ENCODE data around the gene RNF213. TPM values are rescaled to one million over a fixed set of nuclear protein-coding genes. Genes with fewer than 3 reads are reported as not detected.

Gene RNF213
- total RNA-seq, 1 experiment from 2014 or later = 44.5 TPM

DNA sequence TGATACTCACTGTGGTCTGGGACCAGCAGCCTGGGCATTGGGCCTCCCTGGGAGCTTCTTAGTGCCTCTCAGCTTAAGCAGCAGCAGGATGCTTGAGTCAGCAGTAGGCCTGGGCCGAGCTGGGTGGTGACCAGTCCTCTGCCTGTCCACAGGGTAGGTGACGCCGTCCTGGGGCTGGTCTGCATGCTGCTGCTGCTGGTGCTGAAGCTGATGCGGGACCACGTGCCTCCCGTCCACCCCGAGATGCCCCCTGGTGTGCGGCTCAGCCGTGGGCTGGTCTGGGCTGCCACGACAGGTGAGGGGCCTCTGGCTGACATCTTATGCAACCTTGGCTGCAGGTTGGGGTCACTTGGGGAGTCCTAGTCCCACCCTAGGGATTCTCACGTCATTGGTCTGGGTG is 33.0 kb upstream of the RNF213 start:
- DNase-seq (ENCODE audit: low read depth, low spot score) (no peak), ATAC-seq (no peak)
- CTCF ChIA-PET = no interaction called here
- POLR2A ChIA-PET = no interaction called here
- Histone ChIP-seq H4K20me1 (ENCODE audit: insufficient read depth) (no peaks in the 10 kb centered on the region), H3K4me2 (ENCODE audit: low read length) (no peak overlapping the region), H3K27ac (ENCODE audit: low read depth, low read length) (no peak overlapping the region), H2AFZ (ENCODE audit: low read depth, low read length, poor library complexity, severe bottlenecking) (no peak overlapping the region), H3K9me2 (ENCODE audit: insufficient read depth) (no peaks in the 10 kb centered on the region), H3K4me1 (ENCODE audit: control insufficient read depth in 1 of 2, insufficient read depth in 2 of 2, low read length in 2 of 2) (no peaks in the 10 kb centered on the region), H3K79me2 (ENCODE audit: insufficient read depth, low read length) (no peaks in the 10 kb centered on the region), H3K9ac (ENCODE audit: low read length) (no peak overlapping the region), H3K9me3 (ENCODE audit: control insufficient read depth in 1 of 2, insufficient read depth in 1 of 2, low read depth in 1 of 2, low read length in 2 of 2) (peaks cover 6 to 9% of the 10 kb centered on the region in 2 experiments; a peak in 2 of 4 replicates), H3K4me3 (replicated peaks in 1 of 2; ENCODE audit: low read depth in 1 of 2, low read length in 2 of 2) (no peak overlapping the region), H3K27me3 (ENCODE audit: insufficient read depth, low read length) (no peaks in the 10 kb centered on the region), H3K36me3 (ENCODE audit: control insufficient read depth in 1 of 2, insufficient read depth in 2 of 2, low read length in 2 of 2) (no peaks in the 10 kb centered on the region; a peak in 1 of 4 replicates)
- no peak for TF ChIP-seq EGR1 (IDR thresholded peaks at IDR 0.05; ENCODE audit: low read depth)
- TF ChIP-seq TCF7L2 (IDR thresholded peaks at IDR 0.05; ENCODE audit: borderline replicate concordance, extremely low read depth, insufficient read depth, insufficient read length) = no peak
- TF ChIP-seq, protein P1, sequence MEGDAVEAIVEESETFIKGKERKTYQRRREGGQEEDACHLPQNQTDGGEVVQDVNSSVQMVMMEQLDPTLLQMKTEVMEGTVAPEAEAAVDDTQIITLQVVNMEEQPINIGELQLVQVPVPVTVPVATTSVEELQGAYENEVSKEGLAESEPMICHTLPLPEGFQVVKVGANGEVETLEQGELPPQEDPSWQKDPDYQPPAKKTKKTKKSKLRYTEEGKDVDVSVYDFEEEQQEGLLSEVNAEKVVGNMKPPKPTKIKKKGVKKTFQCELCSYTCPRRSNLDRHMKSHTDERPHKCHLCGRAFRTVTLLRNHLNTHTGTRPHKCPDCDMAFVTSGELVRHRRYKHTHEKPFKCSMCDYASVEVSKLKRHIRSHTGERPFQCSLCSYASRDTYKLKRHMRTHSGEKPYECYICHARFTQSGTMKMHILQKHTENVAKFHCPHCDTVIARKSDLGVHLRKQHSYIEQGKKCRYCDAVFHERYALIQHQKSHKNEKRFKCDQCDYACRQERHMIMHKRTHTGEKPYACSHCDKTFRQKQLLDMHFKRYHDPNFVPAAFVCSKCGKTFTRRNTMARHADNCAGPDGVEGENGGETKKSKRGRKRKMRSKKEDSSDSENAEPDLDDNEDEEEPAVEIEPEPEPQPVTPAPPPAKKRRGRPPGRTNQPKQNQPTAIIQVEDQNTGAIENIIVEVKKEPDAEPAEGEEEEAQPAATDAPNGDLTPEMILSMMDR (IDR thresholded peaks at IDR 0.05 in 2 of 3, conservative IDR thresholded peaks at IDR 0.05 in 1 of 3; ENCODE audit: borderline replicate concordance in 1 of 3, insufficient read depth in 1 of 3, low read depth in 2 of 3, low read length in 2 of 3) = no peak
- RAD21 ChIA-PET (ENCODE audit: low non-redundant PET in 1 of 2, low total read pairs in 2 of 2, uncharacterized antibody in 2 of 2, unreplicated experiment in 2 of 2) = no interaction called here
- no TSS peak for BruUV-seq (replicated peaks)
- intact Hi-C loops (cut with micrococcal nuclease) = no loop called here

GRCh38 chr17:80228477-80228876 is 32.2 kb upstream of the RNF213 start:
- CTCF ChIA-PET = no interaction called here
- H3K27ac ChIP-seq (ENCODE audit: low read depth, low read length) = no peak overlapping the region
- H3K9ac ChIP-seq (ENCODE audit: low read length) = no peak overlapping the region
- no peak overlapping the region for H2AFZ ChIP-seq (ENCODE audit: low read depth, low read length, poor library complexity, severe bottlenecking)
- POLR2A ChIA-PET = no interaction called here
- H3K27me3 ChIP-seq (ENCODE audit: insufficient read depth, low read length) = no peaks in the 10 kb centered on the region
- no peak overlapping the region for H3K4me2 ChIP-seq (ENCODE audit: low read length)
- peaks cover 13 to 16% of the 10 kb centered on the region in 2 experiments; a peak in 2 of 4 replicates for H3K9me3 ChIP-seq (ENCODE audit: control insufficient read depth in 1 of 2, insufficient read depth in 1 of 2, low read depth in 1 of 2, low read length in 2 of 2)
- H3K36me3 ChIP-seq (ENCODE audit: control insufficient read depth in 1 of 2, insufficient read depth in 2 of 2, low read length in 2 of 2) = peaks cover 0 to 4% of the 10 kb centered on the region in 2 experiments; a peak in 2 of 4 replicates
- DNase-seq (ENCODE audit: low read depth, low spot score) (no peak), ATAC-seq (no peak)
- BruUV-seq (replicated peaks) = no TSS peak
- intact Hi-C loops (cut with micrococcal nuclease) = no loop called here
- H4K20me1 ChIP-seq (ENCODE audit: insufficient read depth) = no peaks in the 10 kb centered on the region
- no peak overlapping the region for H3K4me3 ChIP-seq (replicated peaks in 1 of 2; ENCODE audit: low read depth in 1 of 2, low read length in 2 of 2)
- RAD21 ChIA-PET (ENCODE audit: low non-redundant PET in 1 of 2, low total read pairs in 2 of 2, uncharacterized antibody in 2 of 2, unreplicated experiment in 2 of 2) = no interaction called here
- H3K79me2 ChIP-seq (ENCODE audit: insufficient read depth, low read length) = no peaks in the 10 kb centered on the region
- H3K4me1 ChIP-seq (ENCODE audit: control insufficient read depth in 1 of 2, insufficient read depth in 2 of 2, low read length in 2 of 2) = no peaks in the 10 kb centered on the region
- H3K9me2 ChIP-seq (ENCODE audit: insufficient read depth) = no peaks in the 10 kb centered on the region
- TF ChIP-seq EZH2 (IDR thresholded peaks at IDR 0.05) (no peak), POLR2A (IDR thresholded peaks at IDR 0.05; ENCODE audit: borderline replicate concordance, extremely low read depth, insufficient read depth, insufficient read length) (no peak), YY1 (IDR thresholded peaks at IDR 0.05; ENCODE audit: extremely low read depth, insufficient replicate concordance, low read depth, low read length) (no peak), JUND (IDR thresholded peaks at IDR 0.05) (no peak), SP1 (IDR thresholded peaks at IDR 0.05; ENCODE audit: low read depth) (no peak), ATF3 (IDR thresholded peaks at IDR 0.05) (no peak), SRF (IDR thresholded peaks at IDR 0.05; ENCODE audit: low read depth) (no peak), SIN3A (IDR thresholded peaks at IDR 0.05; ENCODE audit: low read depth) (no peak), EGR1 (IDR thresholded peaks at IDR 0.05; ENCODE audit: low read depth) (no peak), ZNF274 (IDR thresholded peaks at IDR 0.05; ENCODE audit: low read depth, low read length) (no peak), FOSL1 (IDR thresholded peaks at IDR 0.05; ENCODE audit: low read depth) (no peak), CBX3 (IDR thresholded peaks at IDR 0.05; ENCODE audit: low read depth) (no peak), POLR2AphosphoS5 (IDR thresholded peaks at IDR 0.05; ENCODE audit: low read depth, low read length) (no peak)
- TF ChIP-seq, protein P2, sequence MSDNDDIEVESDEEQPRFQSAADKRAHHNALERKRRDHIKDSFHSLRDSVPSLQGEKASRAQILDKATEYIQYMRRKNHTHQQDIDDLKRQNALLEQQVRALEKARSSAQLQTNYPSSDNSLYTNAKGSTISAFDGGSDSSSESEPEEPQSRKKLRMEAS (IDR thresholded peaks at IDR 0.05) = no peak
- TF ChIP-seq, protein P1 (IDR thresholded peaks at IDR 0.05 in 2 of 3, conservative IDR thresholded peaks at IDR 0.05 in 1 of 3; ENCODE audit: borderline replicate concordance in 1 of 3, insufficient read depth in 1 of 3, low read depth in 2 of 3, low read length in 2 of 3) = no peak
